Epithelial cell of prostate (primary cell): ENCODE measurements around the gene CENPV.
"Not testable (repeated sequence)": the region's sequence is repeated elsewhere in the genome, so short reads cannot be mapped to it uniquely, and the experiment has no call there.

Source experiments
- DNase-seq: peaks from one replicate; pipeline ENCODE4 v3.0.0-alpha.2; 2011; ENCODE audit warnings: low read depth, low spot score
- H3K27ac ChIP-seq: fragments of 450-650 bp; 2 replicates; pipeline ENCODE4 v1.5.1; 2017; ENCODE audit warnings: mild to moderate bottlenecking

CENPV gene

GRCh38 chr17:16319969-16320368 is 33.3 kb downstream of the CENPV start:
- H3K27ac ChIP-seq = no peak overlapping the region

GRCh38 chr17:16314859-16315258 is 38.4 kb downstream of the CENPV start:
- DNase-seq = no peak
- H3K27ac ChIP-seq = no peak overlapping the region

More at GRCh38 chr17:16319969-16320368, 33.3 kb downstream of the CENPV start:
- DNase-seq = no peak

GRCh38 chr17:16314189-16314588 is 39.1 kb downstream of the CENPV start:
- no peak for DNase-seq
- H3K27ac ChIP-seq = no peak overlapping the region

GRCh38 chr17:16313139-16314090 is 39.9 kb downstream of the CENPV start:
- no peak overlapping the region for H3K27ac ChIP-seq
- no peak for DNase-seq

- DNase-seq, H3K27ac ChIP-seq: not testable (repeated sequence)
Measured at GRCh38 chr17:16312061-16312460, 41.2 kb downstream of the CENPV start.

GRCh38 chr17:16306211-16306610 is 47.1 kb downstream of the CENPV start:
- no peak for DNase-seq
- H3K27ac ChIP-seq = no peak overlapping the region

- no peak overlapping the region for H3K27ac ChIP-seq
- DNase-seq = no peak
Measured at GRCh38 chr17:16304830-16305229, 48.4 kb downstream of the CENPV start.

- DNase-seq = no peak
- no peak overlapping the region for H3K27ac ChIP-seq
Measured at GRCh38 chr17:16302856-16303255, 50.4 kb downstream of the CENPV start.

GRCh38 chr17:16301963-16302855 is 51.1 kb downstream of the CENPV start:
- DNase-seq = no peak
- peak overlapping the region; percentile 35 for H3K27ac ChIP-seq

GRCh38 chr17:16300554-16300953 is 52.7 kb downstream of the CENPV start:
- DNase-seq = no peak
- H3K27ac ChIP-seq = no peak overlapping the region

GRCh38 chr17:16298140-16298662 is 55.1 kb downstream of the CENPV start:
- DNase-seq = no peak
- no peak overlapping the region for H3K27ac ChIP-seq

- no peak overlapping the region for H3K27ac ChIP-seq
- DNase-seq = no peak
Measured at GRCh38 chr17:16297367-16298139, 55.7 kb downstream of the CENPV start.

GRCh38 chr17:16296072-16296471 is 57.2 kb downstream of the CENPV start:
- not testable (repeated sequence) for H3K27ac ChIP-seq, DNase-seq

GRCh38 chr17:16294560-16294959 is 58.7 kb downstream of the CENPV start:
- H3K27ac ChIP-seq = no peak overlapping the region

GRCh38 chr17:16293931-16294330 is 59.3 kb downstream of the CENPV start:
- H3K27ac ChIP-seq = no peak overlapping the region
- DNase-seq = no peak

More at GRCh38 chr17:16294560-16294959, 58.7 kb downstream of the CENPV start:
- DNase-seq = no peak
